Stimulated activated CD8-positive, alpha-beta memory T cell treated with anti-CD3 and anti-CD28 coated beads, Interleukin-15, amount 100 ng/mL, for 48 hours (primary cell): ENCODE data around the gene MPND.
A peak's percentile ranks its signal among the peaks of the same experiment; 100 is the strongest.
"Not testable (repeated sequence)": the region's sequence is repeated elsewhere in the genome, so short reads cannot be mapped to it uniquely, and the experiment has no call there.

Source experiments
- DNase-seq, 2 donors: peaks; one replicate each; pipeline ENCODE4 v3.0.0-alpha.2; 2020; ENCODE audit warnings: low read depth in 2 of 2

Gene MPND

DNA sequence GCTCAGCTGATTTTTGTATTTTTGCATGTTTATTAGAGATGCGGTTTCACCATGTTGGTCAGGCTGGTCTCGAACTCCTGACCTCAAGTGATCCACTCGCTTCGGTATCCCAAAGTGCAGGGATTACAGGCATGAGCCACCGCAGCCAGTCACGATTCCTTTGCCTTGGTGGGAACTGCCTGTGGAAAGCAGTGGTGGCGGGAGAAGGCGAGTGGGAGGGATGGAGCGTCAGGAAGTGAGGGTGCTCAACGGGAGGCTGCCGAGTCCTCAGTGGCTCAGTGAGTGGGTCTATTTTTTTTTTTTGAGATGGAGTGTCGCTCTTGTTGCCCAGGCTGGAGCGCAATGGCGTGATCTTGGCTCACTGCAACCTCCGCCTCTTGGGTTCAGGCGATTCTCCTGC is 5.9 kb downstream of the MPND start:
- not testable (repeated sequence) for DNase-seq

DNA sequence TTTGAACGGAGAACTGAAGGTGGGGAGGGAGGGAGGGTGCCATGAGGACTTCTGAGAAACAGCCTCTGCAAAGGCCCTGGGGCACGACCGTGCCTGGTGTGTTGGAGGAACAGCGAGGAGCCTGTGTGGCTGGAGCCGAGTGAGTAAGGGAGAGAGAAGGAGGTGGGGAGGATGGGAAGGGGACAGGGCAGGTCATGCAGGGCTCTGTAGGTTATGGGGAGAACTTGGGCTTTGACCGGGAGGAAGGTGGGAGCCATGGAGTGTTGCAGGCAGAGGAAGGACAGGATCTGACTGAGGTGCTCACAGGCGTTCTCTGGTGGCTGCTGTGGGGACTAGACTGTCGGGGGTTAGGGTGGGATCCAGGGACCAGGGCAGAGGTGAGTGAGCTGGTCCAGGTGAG is 6.7 kb downstream of the MPND start:
- no peak for DNase-seq

DNA sequence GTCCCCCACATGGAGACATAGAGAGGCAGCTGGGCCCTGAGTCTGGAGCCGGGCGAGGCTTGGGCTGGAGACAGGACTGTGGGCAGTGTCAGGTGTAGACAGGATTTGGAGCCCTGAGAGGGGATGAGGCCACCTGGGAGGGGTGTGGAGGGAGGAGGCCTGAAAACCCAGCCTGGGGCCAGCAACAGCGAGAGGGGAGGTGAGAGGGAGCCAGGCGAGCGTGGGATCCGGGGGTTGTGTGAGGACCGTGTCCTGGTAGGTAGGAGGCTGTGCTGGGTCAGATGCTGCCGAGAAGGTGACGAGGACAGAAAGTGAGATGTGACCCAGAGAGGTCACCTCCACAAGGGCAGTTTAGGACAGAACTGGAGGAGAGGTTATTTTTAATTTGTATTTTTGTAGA is 7.4 kb downstream of the MPND start:
- no peak for DNase-seq

- peak in 1 of 2 donors; percentile 25 for DNase-seq
These were observed 9.3 kb downstream of the MPND start for GRCh38 chr19:4352701-4353121.

GRCh38 chr19:4354282-4354681 is 10.9 kb downstream of the MPND start:
- no peak for DNase-seq

DNA sequence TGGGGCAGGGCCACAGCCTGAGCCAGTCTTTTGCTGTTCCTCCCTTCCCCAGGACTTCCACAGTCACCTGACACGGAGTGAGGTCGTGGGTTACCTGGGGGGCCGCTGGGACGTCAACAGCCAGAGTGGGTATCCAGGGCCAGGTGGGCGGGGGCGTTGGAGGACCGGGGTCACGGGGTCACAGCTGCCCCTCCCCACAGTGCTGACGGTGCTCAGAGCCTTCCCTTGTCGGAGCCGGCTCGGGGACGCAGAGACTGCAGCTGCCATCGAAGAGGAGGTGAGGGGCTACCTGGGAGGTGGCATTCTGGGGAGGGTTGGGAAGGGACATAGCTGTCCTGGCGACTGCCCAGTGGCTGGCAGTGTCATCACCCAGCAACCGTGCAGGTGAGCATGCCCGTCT is 11.5 kb downstream of the MPND start:
- DNase-seq = no peak

DNA sequence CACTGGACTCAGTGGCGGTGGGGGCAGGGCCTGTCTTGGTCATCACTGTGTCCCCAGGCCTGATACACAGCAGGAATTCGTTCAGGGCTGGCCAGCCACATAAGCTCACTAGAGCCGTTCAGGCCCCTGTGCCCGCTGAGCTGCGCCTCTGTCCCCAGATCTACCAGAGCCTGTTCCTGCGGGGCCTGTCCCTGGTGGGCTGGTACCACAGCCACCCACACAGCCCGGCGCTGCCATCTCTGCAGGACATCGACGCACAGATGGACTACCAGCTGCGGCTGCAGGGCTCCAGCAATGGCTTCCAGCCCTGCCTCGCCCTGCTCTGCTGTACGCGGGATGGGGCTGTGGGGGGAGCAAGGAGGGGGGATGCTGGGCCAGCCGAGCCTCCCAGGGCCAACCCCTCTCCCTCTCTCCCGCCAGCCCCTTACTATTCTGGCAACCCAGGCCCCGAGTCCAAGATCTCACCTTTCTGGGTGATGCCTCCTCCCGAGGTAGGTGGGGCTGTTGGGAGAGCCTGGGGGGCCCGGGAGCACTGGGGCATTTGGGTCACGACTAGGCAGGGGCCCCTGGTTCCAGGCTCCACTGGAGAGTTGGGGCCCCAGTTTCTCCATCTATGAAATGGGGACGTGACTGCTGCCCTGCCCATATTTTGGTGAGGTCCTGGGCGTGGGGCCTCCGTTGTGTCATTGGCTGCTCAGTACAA is 13.9 kb downstream of the MPND start:
- DNase-seq = no peak

DNA sequence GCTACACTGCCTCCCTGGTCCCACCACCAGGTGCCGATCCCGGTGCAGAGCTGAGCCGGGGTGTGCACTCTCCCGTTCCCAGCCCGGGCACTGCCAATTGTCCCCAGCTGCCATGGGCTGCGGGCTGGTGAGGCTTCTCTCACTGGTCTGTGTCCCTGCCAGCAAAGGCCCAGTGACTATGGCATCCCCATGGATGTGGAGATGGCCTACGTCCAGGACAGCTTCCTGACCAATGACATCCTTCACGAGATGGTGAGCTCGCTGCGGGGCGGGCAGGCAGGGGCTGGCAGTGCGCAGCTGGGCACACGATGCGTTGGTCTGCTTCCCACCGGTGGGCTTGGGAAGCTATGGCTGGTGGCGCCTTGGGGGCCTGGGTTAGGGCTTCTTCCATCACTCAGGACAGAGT is 14.6 kb downstream of the MPND start:
- no peak for DNase-seq

DNA sequence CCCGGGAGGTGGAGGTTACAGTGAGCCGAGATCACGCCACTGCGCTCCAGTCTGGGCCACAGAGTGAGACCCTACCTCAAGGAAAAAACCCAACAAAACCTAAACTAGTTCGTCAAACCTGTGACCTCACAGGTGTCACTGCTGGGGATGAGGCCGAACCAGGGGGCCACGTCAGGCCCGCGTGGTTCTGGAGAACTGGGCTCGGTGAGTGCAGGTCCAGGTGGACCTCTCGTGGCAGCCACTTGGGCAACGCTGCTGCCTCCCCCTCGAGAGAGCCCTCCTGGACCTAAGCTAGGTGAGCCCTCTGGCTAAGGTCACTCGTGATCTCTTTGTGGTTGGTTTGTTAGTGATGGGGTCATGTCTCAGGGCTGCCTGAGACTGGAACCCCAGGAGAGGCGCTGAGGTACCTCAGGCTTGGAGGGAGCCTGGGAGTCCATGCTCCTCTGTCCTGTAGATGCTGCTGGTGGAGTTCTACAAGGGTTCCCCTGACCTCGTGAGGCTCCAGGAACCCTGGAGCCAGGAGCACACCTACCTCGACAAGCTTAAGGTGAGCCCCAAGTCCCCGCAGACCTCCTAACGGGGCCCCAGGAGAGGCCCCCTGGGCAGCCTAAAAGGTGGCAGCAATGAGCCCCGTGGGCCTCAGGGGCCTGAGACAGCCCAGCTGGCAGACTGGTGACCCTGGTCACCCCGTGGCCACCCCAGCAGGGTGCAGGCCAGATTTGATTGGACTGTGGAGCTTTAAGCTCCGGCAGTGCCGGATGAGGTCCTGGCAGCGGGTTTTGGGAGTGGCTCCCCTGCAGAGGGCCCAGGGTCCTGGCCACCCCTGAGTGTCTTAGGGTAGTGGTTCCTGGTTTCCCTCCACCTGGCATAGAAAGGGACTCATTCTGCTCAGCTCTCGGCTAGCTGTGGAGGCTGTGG is 15.6 kb downstream of the MPND start:
- DNase-seq = no peak

GRCh38 chr19:4359627-4360000 is 16.3 kb downstream of the MPND start:
- no peak for DNase-seq

GRCh38 chr19:4360081-4360569 is 16.8 kb downstream of the MPND start:
- no peak for DNase-seq

- DNase-seq = no peak
These were observed 17.3 kb downstream of the MPND start for GRCh38 chr19:4360641-4361151.

DNA sequence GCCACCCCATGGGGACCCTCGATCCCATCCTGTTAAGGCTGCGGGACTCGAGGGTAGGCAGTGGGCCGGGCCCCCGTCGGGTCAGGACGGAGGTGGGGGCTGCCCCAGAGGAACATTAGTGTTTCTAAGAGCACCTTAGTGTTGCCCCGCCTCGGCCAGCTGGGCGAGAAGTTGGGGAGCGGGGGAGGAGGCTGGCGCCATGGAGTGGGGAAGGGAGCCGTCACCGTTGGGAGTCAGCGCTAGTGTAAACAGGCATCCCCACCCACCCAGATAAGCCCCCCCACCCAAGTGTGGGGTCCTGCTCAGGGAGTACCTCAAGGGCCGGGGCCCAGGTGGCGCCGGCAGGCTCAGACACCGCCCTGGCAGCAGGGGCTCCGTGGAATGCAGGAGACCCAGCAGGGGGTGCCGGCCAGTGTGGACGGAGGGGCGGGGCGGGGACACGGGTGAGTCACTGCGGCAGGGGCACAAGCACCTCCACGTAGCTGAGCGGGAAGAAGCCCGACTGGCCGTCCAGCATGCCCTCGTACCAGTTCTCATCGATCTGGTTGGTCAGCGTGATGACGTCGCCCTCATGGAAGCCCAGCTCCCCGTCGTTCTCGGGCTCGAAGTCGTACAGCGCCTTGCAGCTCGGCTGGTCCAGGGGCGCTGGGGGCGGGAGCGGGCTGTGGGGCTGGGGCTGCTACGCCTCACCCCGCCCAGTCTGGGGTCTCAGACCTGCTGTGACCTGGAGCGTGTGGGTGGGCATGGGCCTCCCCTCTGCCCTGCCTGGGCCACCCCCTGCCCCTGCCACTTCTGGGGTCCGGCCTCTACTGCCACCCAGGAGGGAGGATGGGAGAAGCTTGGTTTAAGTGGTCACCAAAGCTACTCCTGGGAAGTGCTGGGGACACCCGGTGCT is 18.0 kb downstream of the MPND start:
- no peak for DNase-seq

DNA sequence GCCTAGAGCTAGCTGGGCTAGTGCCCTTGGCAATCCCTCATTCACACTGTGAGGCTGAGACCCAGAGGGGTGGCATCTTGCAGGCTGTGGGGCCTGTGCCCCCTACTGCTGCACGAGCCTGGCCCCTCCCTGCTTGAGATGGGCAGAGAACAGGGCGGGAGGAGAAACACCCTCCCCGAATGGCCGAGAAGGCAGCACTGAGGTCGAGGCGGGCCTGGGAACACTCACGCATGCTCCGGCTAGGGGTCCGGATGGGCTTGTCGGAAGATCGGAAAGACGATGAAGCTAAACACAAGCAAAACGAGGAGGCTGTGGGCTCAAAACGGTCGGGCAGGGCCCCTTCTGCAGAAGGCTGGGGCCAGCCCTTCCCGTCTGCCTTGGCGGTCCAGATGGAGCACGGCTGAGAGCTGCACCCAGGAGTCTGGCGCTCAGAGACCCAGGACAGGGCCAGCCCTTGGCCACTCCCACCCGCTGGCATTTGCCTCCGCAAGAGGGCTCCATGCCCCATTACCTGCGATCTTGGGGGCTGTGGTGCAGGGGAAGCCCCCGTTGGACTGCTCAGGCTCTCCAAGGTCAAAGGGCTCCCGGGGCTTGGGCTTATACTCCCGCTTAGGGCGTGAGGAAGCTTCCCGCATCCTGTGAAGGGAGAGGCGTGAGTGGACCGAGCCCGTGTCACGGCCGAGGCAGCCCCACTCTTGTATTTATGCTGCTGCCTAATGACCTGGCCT is 18.9 kb downstream of the MPND start:
- no peak for DNase-seq

GRCh38 chr19:4362831-4363545 is 19.6 kb downstream of the MPND start:
- DNase-seq = no peak

DNA sequence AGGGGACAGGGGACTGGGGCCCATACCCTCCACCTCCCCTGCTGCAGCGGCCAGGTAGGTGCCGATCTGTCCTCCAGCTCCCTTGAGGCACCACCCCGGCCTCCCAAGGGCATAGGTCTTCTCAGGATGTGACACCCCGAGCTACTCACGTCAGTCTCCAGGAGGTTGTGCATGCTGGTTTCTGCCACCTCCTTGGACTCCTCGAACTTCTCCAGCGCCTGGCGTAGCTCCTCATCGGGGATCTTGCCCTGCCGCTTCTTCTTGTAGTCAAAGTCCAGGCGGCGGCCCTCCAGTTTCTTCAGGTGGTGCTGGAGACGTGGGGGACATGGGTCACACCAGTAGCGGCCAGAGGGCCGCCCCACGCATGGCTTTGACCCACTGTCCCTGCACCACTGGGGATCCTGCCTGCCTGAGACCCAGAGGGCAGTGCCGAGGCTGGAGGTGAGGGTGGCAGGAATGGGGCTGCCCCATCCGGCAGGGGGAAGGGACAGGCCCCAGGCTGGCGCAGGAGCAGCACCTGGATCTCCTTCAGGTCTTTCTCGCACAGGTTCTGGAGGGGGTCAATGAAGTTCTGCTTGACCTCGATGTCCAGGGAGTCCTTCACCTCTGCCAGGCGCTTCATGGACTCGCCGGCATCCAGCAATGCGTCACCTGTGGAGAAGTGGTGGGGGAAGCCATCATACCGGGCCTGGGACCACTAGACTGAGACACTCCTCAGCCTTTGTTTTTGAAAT is 20.4 kb downstream of the MPND start:
- DNase-seq = no peak

GRCh38 chr19:4365341-4365740 is 22.0 kb downstream of the MPND start:
- DNase-seq = no peak

DNA sequence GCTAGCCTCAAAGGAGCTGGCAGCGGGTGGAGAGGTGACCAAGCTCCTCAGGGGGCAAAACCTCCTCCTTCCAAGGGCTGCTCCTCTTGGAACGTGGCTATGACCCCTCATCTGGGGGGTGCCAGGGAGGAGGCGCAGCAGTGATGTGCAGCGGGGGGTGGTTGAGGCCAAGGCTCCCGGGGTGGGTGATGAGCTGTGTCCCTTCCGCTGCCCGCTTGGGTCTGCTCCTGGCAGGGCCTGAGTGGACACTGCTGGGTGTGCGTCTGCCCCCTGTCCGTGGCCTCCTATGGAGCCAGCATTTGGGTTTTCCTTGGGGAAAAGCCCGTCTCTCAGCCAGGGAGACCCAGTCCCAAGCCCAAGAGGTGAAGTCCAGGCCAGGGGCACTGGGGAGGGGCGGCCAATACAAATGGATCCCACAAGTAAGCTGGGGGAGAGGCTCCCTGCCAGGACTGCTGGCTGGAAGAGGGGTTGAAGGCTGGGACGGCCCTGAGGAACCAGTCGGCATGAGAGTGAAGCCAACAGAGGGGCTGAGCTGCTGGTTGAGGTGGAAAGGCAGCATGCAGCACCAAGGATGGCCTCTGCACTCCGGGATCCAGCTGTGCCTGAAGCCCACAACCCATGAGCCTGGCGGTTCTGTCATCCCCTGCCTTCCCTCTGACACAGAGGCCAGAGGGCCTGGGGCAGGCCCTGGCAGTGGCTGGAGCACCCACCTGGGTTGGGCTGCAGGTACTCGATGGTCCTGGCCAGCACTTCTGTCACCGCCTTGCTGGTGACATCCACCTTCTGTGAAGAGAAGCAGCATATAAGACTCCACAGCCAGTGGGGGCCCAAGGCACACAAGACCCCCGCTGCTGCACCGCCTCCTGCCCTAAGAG is 22.7 kb downstream of the MPND start:
- DNase-seq = no peak
